ENCODE measurements around the gene OBSCN. TPM values are rescaled to one million over a fixed set of nuclear protein-coding genes. Genes with fewer than 3 reads are reported as not detected.

OBSCN gene
- total and polyA plus RNA-seq, 10 of the 15 experiments (the other 5 are each of a cell fraction or from before 2014, with no cell fraction given): 0.01 to 0.36 (median 0.08) TPM; not detected in 2

DNA sequence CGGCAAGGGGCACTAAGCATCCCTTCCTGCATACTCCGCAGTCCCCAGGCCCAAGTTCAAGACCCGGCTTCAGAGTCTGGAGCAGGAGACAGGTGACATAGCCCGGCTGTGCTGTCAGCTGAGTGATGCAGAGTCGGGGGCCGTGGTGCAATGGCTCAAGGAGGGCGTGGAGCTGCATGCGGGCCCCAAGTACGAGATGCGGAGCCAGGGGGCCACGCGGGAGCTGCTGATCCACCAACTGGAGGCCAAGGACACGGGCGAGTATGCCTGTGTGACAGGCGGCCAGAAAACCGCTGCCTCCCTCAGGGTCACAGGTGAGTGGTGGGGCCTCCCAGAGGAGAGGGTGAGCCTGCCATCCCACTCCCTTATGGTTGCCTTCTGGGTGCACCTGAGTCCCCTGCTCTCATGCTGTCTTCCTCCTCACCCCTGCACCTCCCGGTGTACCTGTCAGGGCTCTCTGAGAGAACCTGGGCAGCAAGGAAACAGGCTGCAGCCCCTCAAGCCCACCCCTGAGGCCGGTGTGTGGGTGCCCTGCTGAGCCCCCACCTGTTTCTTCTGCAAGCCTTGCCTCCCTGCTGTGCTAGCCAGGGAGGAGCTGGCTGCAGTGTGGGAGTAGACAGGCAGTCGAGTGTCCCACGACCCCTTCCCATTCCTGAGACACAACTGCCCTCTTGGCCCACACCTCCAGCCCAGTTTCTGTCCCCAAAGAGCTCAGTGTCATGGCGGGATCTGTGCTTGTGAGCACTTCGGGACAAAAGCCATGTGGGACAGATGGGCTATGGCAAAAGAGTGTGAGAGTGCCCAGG lies 99.6 kb downstream of the OBSCN start:
- intact Hi-C loops (cut with micrococcal nuclease; ENCODE audit: unreplicated experiment) (no loop called here), in situ Hi-C loops (cut with MboI) (no loop called here)
- Histone ChIP-seq H3K27ac (ENCODE audit: control insufficient read depth, insufficient read depth) (no peak overlapping the region), H3K9ac (ENCODE audit: control insufficient read depth, insufficient read depth, low read length) (no peak overlapping the region), H3K4me2 (ENCODE audit: control insufficient read depth, insufficient read depth) (no peak overlapping the region), H3K4me3 (no peak overlapping the region), H4K20me1 (ENCODE audit: control insufficient read depth, insufficient read depth) (no peaks in the 10 kb centered on the region), H3K27me3 (replicated peaks in 1 of 2; ENCODE audit: control insufficient read depth in 2 of 2, insufficient read depth in 2 of 2, low read length in 1 of 2) (no peaks in the 10 kb centered on the region), H3K4me1 (ENCODE audit: control insufficient read depth, insufficient read depth, low read length) (no peaks in the 10 kb centered on the region), H2AFZ (ENCODE audit: control insufficient read depth, low read depth, low read length) (no peak overlapping the region), H3K9me3 (replicated peaks; ENCODE audit: control insufficient read depth, insufficient read depth, low read length) (peaks cover 6% of the 10 kb centered on the region; the same call in 2 of the 3 replicates), H3K79me2 (ENCODE audit: control insufficient read depth, insufficient read depth, low read length) (no peaks in the 10 kb centered on the region), H3K36me3 (ENCODE audit: control insufficient read depth in 2 of 2, insufficient read depth in 2 of 2, low read length in 1 of 2) (no peaks in the 10 kb centered on the region)
- ChIA-PET POLR2A (no interaction called here), RAD21 (ENCODE audit: unreplicated experiment) (no interaction called here), CTCF (no interaction called here), SMC1A (ENCODE audit: uncharacterized antibody, unreplicated experiment) (no interaction called here)
- no TSS peak for BruUV-seq (replicated peaks)
- ATAC-seq (no peak), FAIRE-seq (no peak), DNase-seq (ENCODE audit: low read depth, low spot score) (no peak)
- TF ChIP-seq, protein P1, sequence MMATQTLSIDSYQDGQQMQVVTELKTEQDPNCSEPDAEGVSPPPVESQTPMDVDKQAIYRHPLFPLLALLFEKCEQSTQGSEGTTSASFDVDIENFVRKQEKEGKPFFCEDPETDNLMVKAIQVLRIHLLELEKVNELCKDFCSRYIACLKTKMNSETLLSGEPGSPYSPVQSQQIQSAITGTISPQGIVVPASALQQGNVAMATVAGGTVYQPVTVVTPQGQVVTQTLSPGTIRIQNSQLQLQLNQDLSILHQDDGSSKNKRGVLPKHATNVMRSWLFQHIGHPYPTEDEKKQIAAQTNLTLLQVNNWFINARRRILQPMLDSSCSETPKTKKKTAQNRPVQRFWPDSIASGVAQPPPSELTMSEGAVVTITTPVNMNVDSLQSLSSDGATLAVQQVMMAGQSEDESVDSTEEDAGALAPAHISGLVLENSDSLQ (IDR thresholded peaks at IDR 0.05): no peak
- TF ChIP-seq CREB1 (IDR thresholded peaks at IDR 0.05; ENCODE audit: low read depth): no peak
- TF ChIP-seq TCF12 (IDR thresholded peaks at IDR 0.05; ENCODE audit: low read depth, low read length): no peak
- 48% methylated on average over 17 of the region's 22 CpGs for WGBS (ENCODE audit: insufficient coverage, insufficient replicate concordance, low lambda C conversion rate, missing lambda C conversion rate)

DNA sequence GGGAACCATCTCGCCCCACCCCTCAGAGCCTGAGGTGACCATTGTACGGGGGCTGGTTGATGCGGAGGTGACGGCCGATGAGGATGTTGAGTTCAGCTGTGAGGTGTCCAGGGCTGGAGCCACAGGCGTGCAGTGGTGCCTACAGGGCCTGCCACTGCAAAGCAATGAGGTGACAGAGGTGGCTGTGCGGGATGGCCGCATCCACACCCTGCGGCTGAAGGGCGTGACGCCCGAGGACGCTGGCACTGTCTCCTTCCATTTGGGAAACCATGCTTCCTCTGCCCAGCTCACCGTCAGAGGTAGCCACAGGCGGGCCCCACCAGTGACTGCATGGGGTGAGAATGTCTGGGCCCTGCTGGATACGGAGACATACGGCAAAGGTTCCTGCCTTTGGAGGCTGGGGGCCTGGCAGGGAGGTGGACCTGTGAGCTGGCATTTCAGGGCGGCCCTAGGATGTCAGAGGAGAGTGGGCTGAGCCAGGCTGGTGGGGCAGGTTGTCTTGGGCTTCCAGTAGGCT lies 100.3 kb downstream of the OBSCN start:
- BruUV-seq (replicated peaks): no TSS peak
- 54% methylated on average over 17 of the region's 18 CpGs for WGBS (ENCODE audit: insufficient coverage, insufficient replicate concordance, low lambda C conversion rate, missing lambda C conversion rate)
- no peak for ATAC-seq
- DNase-seq (ENCODE audit: low read depth, low spot score): no peak
- in situ Hi-C loops (cut with MboI): no loop called here
- intact Hi-C loops (cut with micrococcal nuclease; ENCODE audit: unreplicated experiment): no loop called here
- no peak overlapping the region for H3K9ac ChIP-seq (ENCODE audit: control insufficient read depth, insufficient read depth, low read length)
- RAD21 ChIA-PET (ENCODE audit: unreplicated experiment): no interaction called here
- H3K4me1 ChIP-seq (ENCODE audit: control insufficient read depth, insufficient read depth, low read length): no peaks in the 10 kb centered on the region
- H3K27me3 ChIP-seq (replicated peaks in 1 of 2; ENCODE audit: control insufficient read depth in 2 of 2, insufficient read depth in 2 of 2, low read length in 1 of 2): no peaks in the 10 kb centered on the region
- SMC1A ChIA-PET (ENCODE audit: uncharacterized antibody, unreplicated experiment): no interaction called here
- H3K36me3 ChIP-seq (ENCODE audit: control insufficient read depth in 2 of 2, insufficient read depth in 2 of 2, low read length in 1 of 2): no peaks in the 10 kb centered on the region
- no peak overlapping the region for H3K4me2 ChIP-seq (ENCODE audit: control insufficient read depth, insufficient read depth)
- POLR2A ChIA-PET: interaction anchor here (0.5 kb wide), 1 partner anchor 31 kb away, joined by 3 read pairs; no protein-coding TSS in a partner anchor
- no peak overlapping the region for H3K27ac ChIP-seq (ENCODE audit: control insufficient read depth, insufficient read depth)
- no peak overlapping the region for H2AFZ ChIP-seq (ENCODE audit: control insufficient read depth, low read depth, low read length)
- H3K79me2 ChIP-seq (ENCODE audit: control insufficient read depth, insufficient read depth, low read length): no peaks in the 10 kb centered on the region
- no peaks in the 10 kb centered on the region for H4K20me1 ChIP-seq (ENCODE audit: control insufficient read depth, insufficient read depth)
- H3K9me3 ChIP-seq (replicated peaks; ENCODE audit: control insufficient read depth, insufficient read depth, low read length): peaks cover 7% of the 10 kb centered on the region; the same call in 1 of the 3 replicates
- no peak overlapping the region for H3K4me3 ChIP-seq
- no peak for FAIRE-seq
- CTCF ChIA-PET: no interaction called here
- TF ChIP-seq, protein P2, sequence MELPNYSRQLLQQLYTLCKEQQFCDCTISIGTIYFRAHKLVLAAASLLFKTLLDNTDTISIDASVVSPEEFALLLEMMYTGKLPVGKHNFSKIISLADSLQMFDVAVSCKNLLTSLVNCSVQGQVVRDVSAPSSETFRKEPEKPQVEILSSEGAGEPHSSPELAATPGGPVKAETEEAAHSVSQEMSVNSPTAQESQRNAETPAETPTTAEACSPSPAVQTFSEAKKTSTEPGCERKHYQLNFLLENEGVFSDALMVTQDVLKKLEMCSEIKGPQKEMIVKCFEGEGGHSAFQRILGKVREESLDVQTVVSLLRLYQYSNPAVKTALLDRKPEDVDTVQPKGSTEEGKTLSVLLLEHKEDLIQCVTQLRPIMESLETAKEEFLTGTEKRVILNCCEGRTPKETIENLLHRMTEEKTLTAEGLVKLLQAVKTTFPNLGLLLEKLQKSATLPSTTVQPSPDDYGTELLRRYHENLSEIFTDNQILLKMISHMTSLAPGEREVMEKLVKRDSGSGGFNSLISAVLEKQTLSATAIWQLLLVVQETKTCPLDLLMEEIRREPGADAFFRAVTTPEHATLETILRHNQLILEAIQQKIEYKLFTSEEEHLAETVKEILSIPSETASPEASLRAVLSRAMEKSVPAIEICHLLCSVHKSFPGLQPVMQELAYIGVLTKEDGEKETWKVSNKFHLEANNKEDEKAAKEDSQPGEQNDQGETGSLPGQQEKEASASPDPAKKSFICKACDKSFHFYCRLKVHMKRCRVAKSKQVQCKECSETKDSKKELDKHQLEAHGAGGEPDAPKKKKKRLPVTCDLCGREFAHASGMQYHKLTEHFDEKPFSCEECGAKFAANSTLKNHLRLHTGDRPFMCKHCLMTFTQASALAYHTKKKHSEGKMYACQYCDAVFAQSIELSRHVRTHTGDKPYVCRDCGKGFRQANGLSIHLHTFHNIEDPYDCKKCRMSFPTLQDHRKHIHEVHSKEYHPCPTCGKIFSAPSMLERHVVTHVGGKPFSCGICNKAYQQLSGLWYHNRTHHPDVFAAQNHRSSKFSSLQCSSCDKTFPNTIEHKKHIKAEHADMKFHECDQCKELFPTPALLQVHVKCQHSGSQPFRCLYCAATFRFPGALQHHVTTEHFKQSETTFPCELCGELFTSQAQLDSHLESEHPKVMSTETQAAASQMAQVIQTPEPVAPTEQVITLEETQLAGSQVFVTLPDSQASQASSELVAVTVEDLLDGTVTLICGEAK (IDR thresholded peaks at IDR 0.05; ENCODE audit: borderline replicate concordance): no peak
- TF ChIP-seq HDAC6 (IDR thresholded peaks at IDR 0.05; ENCODE audit: unreplicated experiment) (no peak), SUZ12 (IDR thresholded peaks at IDR 0.05; ENCODE audit: unreplicated experiment) (no peak), EZH2 (IDR thresholded peaks at IDR 0.05; ENCODE audit: borderline replicate concordance, control insufficient read depth, low read depth, low read length) (no peak), MEF2B (IDR thresholded peaks at IDR 0.05; ENCODE audit: partially characterized antibody, poor library complexity, severe bottlenecking) (no peak), SMAD5 (IDR thresholded peaks at IDR 0.05; ENCODE audit: low read depth) (no peak)
